HepG2 (cell line): ENCODE measurements around the gene UBL5. TPM values are rescaled to one million over a fixed set of nuclear protein-coding genes. Genes with fewer than 3 reads are reported as not detected.
A peak's percentile ranks its signal among the peaks of the same experiment; 100 is the strongest.

Experiments
- FOSL1 ChIP-seq: sonication (generic); formaldehyde crosslinking; IDR thresholded peaks from 2 replicates; pipeline ENCODE4 v1.9.0; 2021; ENCODE audit warnings: missing genetic modification reagents, borderline replicate concordance
- FOXP1 ChIP-seq, 2 experiments: fragments of 450-650 bp in 1 of 2; IDR thresholded peaks; 2 replicates each; pipeline ENCODE4 v1.6.1; 2017 to 2018; ENCODE audit warnings: antibody characterized with exemption in 1 of 2
- IKZF1 ChIP-seq: fragments of 450-650 bp; IDR thresholded peaks from 2 replicates; pipeline ENCODE4 v1.7.1; 2016
- MXD4 ChIP-seq: IDR thresholded peaks from 2 replicates; pipeline ENCODE4 v1.6.1; 2016; ENCODE audit warnings: mild to moderate bottlenecking, missing biosample characterization, missing genetic modification reagents
- SRY ChIP-seq: sonication (generic); formaldehyde crosslinking; IDR thresholded peaks from 2 replicates; pipeline ENCODE4 v1.8.0; 2022; ENCODE audit warnings: mild to moderate bottlenecking, missing genetic modification reagents
- TEAD2 ChIP-seq: sonication (generic); formaldehyde crosslinking; IDR thresholded peaks from 2 replicates; pipeline ENCODE4 v1.9.0; 2021; ENCODE audit warnings: missing genetic modification reagents
- TRAFD1 ChIP-seq: sonication (generic); formaldehyde crosslinking; IDR thresholded peaks from 2 replicates; pipeline ENCODE4 v1.5.1; 2020; ENCODE audit warnings: missing genetic modification reagents, mild to moderate bottlenecking, borderline replicate concordance
- ZBTB49 ChIP-seq: sonication (generic); formaldehyde crosslinking; IDR thresholded peaks from 2 replicates; pipeline ENCODE4 v1.4.0; 2020; ENCODE audit warnings: missing genetic modification reagents, borderline replicate concordance
- ZFAT ChIP-seq: sonication (generic); formaldehyde crosslinking; conservative IDR thresholded peaks from 2 replicates; pipeline ENCODE4 v1.8.1; 2023; ENCODE audit warnings: missing genetic modification reagents, inconsistent platforms
- ZNF121 ChIP-seq: sonication (generic); formaldehyde crosslinking; IDR thresholded peaks from 2 replicates; pipeline ENCODE4 v1.5.0; 2020; ENCODE audit warnings: mild to moderate bottlenecking, missing genetic modification reagents
- ZNF503 ChIP-seq: sonication (generic); formaldehyde crosslinking; IDR thresholded peaks from 2 replicates; pipeline ENCODE4 v1.4.0; 2020; ENCODE audit warnings: missing genetic modification reagents
- ZNF530 ChIP-seq: sonication (generic); formaldehyde crosslinking; IDR thresholded peaks from 2 replicates; pipeline ENCODE4 v1.5.0; 2020; ENCODE audit warnings: low read depth, mild to moderate bottlenecking, missing genetic modification reagents
- ZNF660 ChIP-seq: sonication (generic); formaldehyde crosslinking; IDR thresholded peaks from 2 replicates; pipeline ENCODE4 v1.5.1; 2020; ENCODE audit warnings: mild to moderate bottlenecking, low read depth, missing genetic modification reagents, borderline replicate concordance
- ZNF784 ChIP-seq: sonication (generic); formaldehyde crosslinking; IDR thresholded peaks from 2 replicates; pipeline ENCODE4 v1.5.1; 2020; ENCODE audit warnings: missing genetic modification reagents, mild to moderate bottlenecking, borderline replicate concordance
- polyA plus RNA-seq, 8 experiments: library from polyadenylated mRNA; depleted of rRNA in 3 of 8; stranded (reverse) in 7 of 8; unstranded in 1 of 8; fragments of >200 nt; fragmentation: Illumina TruSeq in 4 of 8; extraction: Trizol in 4 of 8; gene quantifications; 2 replicates each; pipeline versions ENCODE4 v1.2.1 to v1.2.3, GENCODE V29; 2011 to 2016; ENCODE audit warnings: low read depth in 4 of 8, missing spikeins in 1 of 8, mixed read lengths in 1 of 8; ENCODE audit not compliant: insufficient read depth in 1 of 8
- total RNA-seq, 5 experiments: library from RNA; depleted of rRNA; stranded (reverse); fragments of >200 nt; fragmentation: Illumina TruSeq; extraction: Trizol; gene quantifications; 2 replicates each; pipeline ENCODE4 v1.2.3, GENCODE V29; 2016; ENCODE audit warnings: low read depth in 1 of 5

Gene UBL5
- total and polyA plus RNA-seq, 2 of the 13 experiments (the other 11 are each of a cell fraction or from before 2014, with no cell fraction given): 373 to 487 TPM

GRCh38 chr19:9827289-9828238, at the start of gene UBL5 (continued):
- TF ChIP-seq TRAFD1 (CRISPR knock-in tag) (no peak), ZNF530 (CRISPR knock-in tag) (no peak), SRY (CRISPR knock-in tag) (peak; percentile 61; the same call in 1 of the 2 replicates), IKZF1 (no peak), FOXP1 (IDR thresholded peaks at IDR 0.05) (no peak), FOXP1 (CRISPR knock-in tag; IDR thresholded peaks at IDR 0.05) (no peak; the same call in 1 of the 2 replicates), ZFAT (CRISPR knock-in tag) (no peak), ZNF121 (CRISPR knock-in tag) (no peak), MXD4 (CRISPR knock-in tag) (peak; percentile 85; the same call in 1 of the 2 replicates), FOSL1 (CRISPR knock-in tag) (no peak), ZBTB49 (CRISPR knock-in tag) (0 out of 2 replicates have a peak, but pooled peaks have one; percentile 14), TEAD2 (CRISPR knock-in tag) (0 out of 2 replicates have a peak, but pooled peaks have one; percentile 18), ZNF660 (no peak), ZNF503 (CRISPR knock-in tag) (peak; percentile 59; the same call in 1 of the 2 replicates), ZNF784 (CRISPR knock-in tag) (no peak; the same call in 1 of the 2 replicates)
